ENCODE measurements around the gene MERTK. TPM values are rescaled to one million over a fixed set of nuclear protein-coding genes. Genes with fewer than 3 reads are reported as not detected.
A peak's percentile ranks its signal among the peaks of the same experiment; 100 is the strongest.

MERTK gene
- total and polyA plus RNA-seq, 2 experiments from 2014 or later, result under 0.01 TPM; not detected in 1

- Histone ChIP-seq H3K27ac (no peak overlapping the region), H3K79me2 (ENCODE audit: insufficient read depth) (no peaks in the 10 kb centered on the region), H3K4me1 (ENCODE audit: insufficient read depth) (no peaks in the 10 kb centered on the region), H3K36me3 (ENCODE audit: low read depth) (no peaks in the 10 kb centered on the region), H2AFZ (no peak overlapping the region), H4K20me1 (ENCODE audit: insufficient read depth) (no peaks in the 10 kb centered on the region), H3K27me3 (replicated peaks; ENCODE audit: insufficient read depth) (peaks cover 50% of the 10 kb centered on the region), H3K9me3 (ENCODE audit: low read depth) (no peaks in the 10 kb centered on the region), H3K4me2 (ENCODE audit: unreplicated experiment) (no peak overlapping the region), H3K4me3 (no peak overlapping the region), H3F3A (ENCODE audit: insufficient read depth) (no peaks in the 10 kb centered on the region), H3K9ac (no peak overlapping the region), H3K9me2 (ENCODE audit: insufficient read depth) (no peaks in the 10 kb centered on the region)
- no peak for DNase-seq
- TF ChIP-seq EZH2 (IDR thresholded peaks at IDR 0.05; ENCODE audit: insufficient read depth, poor library complexity, severe bottlenecking), result no peak
- in situ Hi-C loops (cut with MboI), result no loop called here
- WGBS, 2 experiments (ENCODE audit: low coverage in 1 of 2, low lambda C conversion rate in 2 of 2, missing lambda C conversion rate in 2 of 2), result 43 to 50% methylated on average over 4 of the region's 4 CpGs
These were observed 121.2 kb downstream of the MERTK start for GRCh38 chr2:112019569-112019982.

- Histone ChIP-seq H3K9me3 (ENCODE audit: low read depth) (no peaks in the 10 kb centered on the region), H3K9me2 (ENCODE audit: insufficient read depth) (no peaks in the 10 kb centered on the region), H3K4me1 (ENCODE audit: insufficient read depth) (no peaks in the 10 kb centered on the region), H3K4me3 (no peak overlapping the region), H3K4me2 (ENCODE audit: unreplicated experiment) (no peak overlapping the region), H3K36me3 (ENCODE audit: low read depth) (no peaks in the 10 kb centered on the region), H3K27me3 (replicated peaks; ENCODE audit: insufficient read depth) (peaks cover 45% of the 10 kb centered on the region), H3F3A (ENCODE audit: insufficient read depth) (no peaks in the 10 kb centered on the region), H2AFZ (no peak overlapping the region), H3K27ac (no peak overlapping the region), H3K79me2 (ENCODE audit: insufficient read depth) (no peaks in the 10 kb centered on the region), H3K9ac (no peak overlapping the region), H4K20me1 (ENCODE audit: insufficient read depth) (no peaks in the 10 kb centered on the region)
- DNase-seq, result no peak
- 93 to 95% methylated on average over 3 of the region's 3 CpGs for WGBS, 2 experiments (ENCODE audit: low coverage in 1 of 2, low lambda C conversion rate in 2 of 2, missing lambda C conversion rate in 2 of 2)
- in situ Hi-C loops (cut with MboI), result no loop called here
- TF ChIP-seq EZH2phosphoT487 (IDR thresholded peaks at IDR 0.05; ENCODE audit: insufficient read depth, low read depth) (no peak), EZH2 (IDR thresholded peaks at IDR 0.05; ENCODE audit: insufficient read depth, poor library complexity, severe bottlenecking) (no peak)
These were observed 122.2 kb downstream of the MERTK start for GRCh38 chr2:112020561-112020960.

GRCh38 chr2:112021290-112021689 lies 122.9 kb downstream of the MERTK start:
- no peaks in the 10 kb centered on the region for H3K4me1 ChIP-seq (ENCODE audit: insufficient read depth)
- H3K79me2 ChIP-seq (ENCODE audit: insufficient read depth), result no peaks in the 10 kb centered on the region
- peaks cover 38% of the 10 kb centered on the region for H3K27me3 ChIP-seq (replicated peaks; ENCODE audit: insufficient read depth)
- no peaks in the 10 kb centered on the region for H3K36me3 ChIP-seq (ENCODE audit: low read depth)
- no peaks in the 10 kb centered on the region for H4K20me1 ChIP-seq (ENCODE audit: insufficient read depth)
- 80% methylated on average over 10 of the region's 10 CpGs for WGBS, 2 experiments (ENCODE audit: low coverage in 1 of 2, low lambda C conversion rate in 2 of 2, missing lambda C conversion rate in 2 of 2)
- no peaks in the 10 kb centered on the region for H3K9me2 ChIP-seq (ENCODE audit: insufficient read depth)
- TF ChIP-seq EZH2 (IDR thresholded peaks at IDR 0.05; ENCODE audit: insufficient read depth, poor library complexity, severe bottlenecking), result no peak
- no peak for TF ChIP-seq EZH2phosphoT487 (IDR thresholded peaks at IDR 0.05; ENCODE audit: insufficient read depth, low read depth)
- H3K27ac ChIP-seq, result no peak overlapping the region
- H3K4me3 ChIP-seq, result no peak overlapping the region
- H3K9me3 ChIP-seq (ENCODE audit: low read depth), result no peaks in the 10 kb centered on the region
- H2AFZ ChIP-seq, result no peak overlapping the region
- H3F3A ChIP-seq (ENCODE audit: insufficient read depth), result no peaks in the 10 kb centered on the region
- in situ Hi-C loops (cut with MboI), result no loop called here
- no peak overlapping the region for H3K4me2 ChIP-seq (ENCODE audit: unreplicated experiment)
- DNase-seq, result no peak
- H3K9ac ChIP-seq, result no peak overlapping the region

- Histone ChIP-seq H3K79me2 (ENCODE audit: insufficient read depth) (no peaks in the 10 kb centered on the region), H4K20me1 (ENCODE audit: insufficient read depth) (no peaks in the 10 kb centered on the region), H3K27ac (no peak overlapping the region), H3F3A (ENCODE audit: insufficient read depth) (no peaks in the 10 kb centered on the region), H3K4me3 (no peak overlapping the region), H3K9me3 (ENCODE audit: low read depth) (no peaks in the 10 kb centered on the region), H3K36me3 (ENCODE audit: low read depth) (no peaks in the 10 kb centered on the region), H3K9me2 (ENCODE audit: insufficient read depth) (no peaks in the 10 kb centered on the region), H3K27me3 (replicated peaks; ENCODE audit: insufficient read depth) (peaks cover 33% of the 10 kb centered on the region), H3K9ac (no peak overlapping the region), H2AFZ (no peak overlapping the region), H3K4me1 (ENCODE audit: insufficient read depth) (no peaks in the 10 kb centered on the region), H3K4me2 (ENCODE audit: unreplicated experiment) (no peak overlapping the region)
- in situ Hi-C loops (cut with MboI), result no loop called here
- no peak for TF ChIP-seq EZH2phosphoT487 (IDR thresholded peaks at IDR 0.05; ENCODE audit: insufficient read depth, low read depth)
- 70 to 81% methylated on average over 8 of the region's 8 CpGs for WGBS, 2 experiments (ENCODE audit: low coverage in 1 of 2, low lambda C conversion rate in 2 of 2, missing lambda C conversion rate in 2 of 2)
- DNase-seq, result peak; percentile 44
These were observed 123.4 kb downstream of the MERTK start for GRCh38 chr2:112021781-112022231.

- 74 to 75% methylated on average over 5 of the region's 5 CpGs for WGBS, 2 experiments (ENCODE audit: low coverage in 1 of 2, low lambda C conversion rate in 2 of 2, missing lambda C conversion rate in 2 of 2)
- no peak overlapping the region for H2AFZ ChIP-seq
- H3K4me3 ChIP-seq, result no peak overlapping the region
- no peak overlapping the region for H3K9ac ChIP-seq
- no peak overlapping the region for H3K4me2 ChIP-seq (ENCODE audit: unreplicated experiment)
- H3K9me2 ChIP-seq (ENCODE audit: insufficient read depth), result no peaks in the 10 kb centered on the region
- H3K27me3 ChIP-seq (replicated peaks; ENCODE audit: insufficient read depth), result peaks cover 24% of the 10 kb centered on the region
- no peaks in the 10 kb centered on the region for H3K79me2 ChIP-seq (ENCODE audit: insufficient read depth)
- no peaks in the 10 kb centered on the region for H4K20me1 ChIP-seq (ENCODE audit: insufficient read depth)
- no peaks in the 10 kb centered on the region for H3K4me1 ChIP-seq (ENCODE audit: insufficient read depth)
- no peaks in the 10 kb centered on the region for H3K9me3 ChIP-seq (ENCODE audit: low read depth)
- in situ Hi-C loops (cut with MboI), result no loop called here
- no peaks in the 10 kb centered on the region for H3K36me3 ChIP-seq (ENCODE audit: low read depth)
- no peak overlapping the region for H3K27ac ChIP-seq
- TF ChIP-seq EZH2phosphoT487 (IDR thresholded peaks at IDR 0.05; ENCODE audit: insufficient read depth, low read depth) (no peak), EZH2 (IDR thresholded peaks at IDR 0.05; ENCODE audit: insufficient read depth, poor library complexity, severe bottlenecking) (no peak)
- H3F3A ChIP-seq (ENCODE audit: insufficient read depth), result no peaks in the 10 kb centered on the region
- no peak for DNase-seq
These were observed 125.3 kb downstream of the MERTK start for GRCh38 chr2:112023707-112024106.

Data from GM23248 (cell line).